SK-MEL-5 (cell line): ENCODE data around the gene H6PD. TPM values are rescaled to one million over a fixed set of nuclear protein-coding genes. Genes with fewer than 3 reads are reported as not detected.

Experiments
- DNase-seq: peaks from one replicate; pipeline ENCODE4 v3.0.0-alpha.2; 2016; ENCODE audit warnings: low read depth, low spot score
- in situ Hi-C: cut with HindIII; loops from 2 replicates; pipeline ENCODE4 v1.10.0; 2016; ENCODE audit warnings: low sequenced_read_pairs, high pct_unique_total_duplicates, low pct_unique_long_range_greater_than_20kb
- total RNA-seq: library from RNA; depleted of rRNA; stranded (reverse); fragments of >200 nt; shearing (Covaris generic); gene quantifications from 2 replicates; pipeline ENCODE4 v1.2.3, GENCODE V29; 2014

The H6PD gene
- total RNA-seq, 1 experiment from 2014 or later = 9.8 TPM

DNA sequence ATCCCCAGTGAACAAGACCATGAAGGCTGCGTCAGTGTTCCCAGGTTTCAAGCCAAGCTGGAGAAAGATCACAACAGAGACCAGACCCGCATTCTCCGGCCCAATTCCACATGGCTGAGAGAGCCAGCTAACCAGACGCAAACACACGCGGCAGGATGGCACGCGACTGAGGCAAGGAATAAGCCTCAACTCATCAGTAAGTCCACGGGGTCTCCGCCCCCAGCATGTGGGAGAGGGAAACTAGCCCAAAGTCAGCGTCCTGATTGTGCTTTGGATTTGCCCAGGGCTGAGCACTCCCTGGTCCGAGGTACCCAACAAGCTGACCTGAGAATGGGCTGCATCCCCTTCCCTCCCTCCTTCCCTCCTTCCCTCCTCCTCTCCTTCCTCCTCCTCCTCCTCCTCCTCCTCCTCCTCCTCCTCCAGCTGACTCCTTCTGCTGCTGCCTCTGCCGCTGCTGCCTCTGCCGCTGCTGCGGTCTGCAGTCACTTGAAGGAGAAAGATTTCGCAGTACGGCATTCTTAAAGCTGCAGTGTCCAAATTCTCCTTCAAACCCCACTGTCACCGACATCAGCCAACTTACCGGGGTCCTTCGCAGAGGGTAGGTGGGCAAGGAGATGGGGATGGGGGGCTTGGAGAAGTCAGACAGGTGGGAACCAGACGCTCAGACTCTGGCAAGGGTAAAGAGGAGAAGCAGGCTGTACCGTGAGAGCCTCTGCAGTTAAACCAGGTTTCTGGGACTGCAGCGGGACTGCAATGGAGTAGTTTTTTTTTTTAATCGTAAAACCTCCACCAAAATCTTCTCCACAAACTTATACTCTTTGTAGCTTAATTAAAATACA lies 33.0 kb upstream of the H6PD start:
- no peak for DNase-seq

DNA sequence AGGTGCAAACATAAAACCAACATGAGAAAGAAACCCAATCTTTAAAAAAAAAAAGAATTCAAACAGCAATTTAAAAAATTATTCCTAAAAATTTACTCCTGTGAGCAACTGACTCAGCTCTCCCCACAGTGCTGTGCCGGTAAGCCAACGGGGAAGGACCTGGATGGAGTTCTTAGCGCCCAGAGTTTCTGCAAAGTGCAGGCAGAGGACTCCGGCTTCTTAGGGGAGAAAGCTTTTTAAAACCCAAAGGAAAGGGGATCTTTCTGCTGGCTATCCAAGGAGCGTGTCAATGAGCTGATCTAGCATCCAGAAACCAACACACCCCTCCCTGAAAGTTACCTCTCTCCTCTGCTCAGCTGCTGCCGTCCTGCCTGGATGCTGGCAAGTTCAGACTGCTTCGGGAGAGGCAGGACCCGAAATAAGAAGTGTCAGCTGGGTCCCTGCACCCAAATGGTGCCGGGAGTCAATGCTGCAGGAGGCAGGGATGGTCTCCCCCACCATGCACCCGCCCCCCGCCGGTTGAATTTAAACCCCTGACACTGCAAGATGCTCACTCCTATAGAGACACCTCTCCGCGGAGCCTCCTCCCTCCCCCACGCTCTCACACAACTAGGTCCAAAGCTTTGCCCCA lies 32.2 kb upstream of the H6PD start:
- in situ Hi-C loops = no loop called here
- no peak for DNase-seq

More for the DNA sequence above, 33.0 kb upstream of the H6PD start:
- in situ Hi-C loops = no loop called here

DNA sequence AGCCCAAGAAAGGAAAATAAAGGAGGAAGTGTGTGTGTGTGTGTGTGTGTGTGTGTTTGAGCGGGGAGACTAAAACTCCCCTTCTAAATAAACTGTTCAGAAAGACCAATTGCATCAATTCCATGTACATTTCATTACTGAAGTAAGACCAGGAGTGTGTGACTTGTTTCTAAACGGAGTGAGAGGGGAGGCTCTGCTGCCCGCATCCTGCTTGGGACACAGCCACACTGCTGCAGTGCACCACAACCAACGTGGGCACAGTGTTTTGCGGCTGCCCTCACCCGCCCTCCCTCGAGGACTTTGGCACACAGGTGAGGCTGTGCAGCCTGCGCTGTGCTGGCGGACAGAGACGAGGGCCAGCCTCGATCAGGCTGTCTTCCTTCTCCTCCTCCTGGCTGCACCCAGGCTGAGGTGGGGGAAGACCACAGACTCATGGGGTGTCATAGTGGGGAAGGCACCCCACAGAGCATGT lies 31.0 kb upstream of the H6PD start:
- in situ Hi-C loops = no loop called here
- no peak for DNase-seq

DNA sequence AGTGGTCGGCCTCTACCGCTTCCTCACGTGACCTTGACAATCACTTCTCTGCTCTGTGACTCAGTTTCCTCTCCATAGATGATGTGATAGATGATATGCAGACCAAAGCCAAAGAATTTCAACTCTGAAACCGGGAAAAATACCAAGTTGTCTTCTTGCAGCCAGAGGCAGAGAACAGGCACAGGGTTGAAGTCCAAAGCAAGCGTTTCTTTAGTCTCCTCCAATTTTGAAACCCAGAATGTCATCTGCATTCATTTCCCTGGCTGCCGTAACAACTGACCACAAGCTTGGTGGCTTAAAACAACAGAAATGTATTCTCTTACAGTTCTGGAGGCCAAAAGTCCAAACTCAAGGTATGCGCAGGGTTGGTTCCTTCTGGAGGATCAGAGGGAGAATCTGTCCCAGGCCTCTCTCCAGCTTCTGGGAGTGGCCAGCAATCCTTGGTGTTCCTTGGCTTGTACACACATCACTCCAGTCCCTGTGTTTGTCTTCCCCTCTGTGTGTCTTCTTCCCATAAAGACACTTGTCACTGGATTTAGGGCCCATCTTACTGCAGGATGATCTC lies 30.3 kb upstream of the H6PD start:
- in situ Hi-C loops = no loop called here
- DNase-seq = no peak

DNA sequence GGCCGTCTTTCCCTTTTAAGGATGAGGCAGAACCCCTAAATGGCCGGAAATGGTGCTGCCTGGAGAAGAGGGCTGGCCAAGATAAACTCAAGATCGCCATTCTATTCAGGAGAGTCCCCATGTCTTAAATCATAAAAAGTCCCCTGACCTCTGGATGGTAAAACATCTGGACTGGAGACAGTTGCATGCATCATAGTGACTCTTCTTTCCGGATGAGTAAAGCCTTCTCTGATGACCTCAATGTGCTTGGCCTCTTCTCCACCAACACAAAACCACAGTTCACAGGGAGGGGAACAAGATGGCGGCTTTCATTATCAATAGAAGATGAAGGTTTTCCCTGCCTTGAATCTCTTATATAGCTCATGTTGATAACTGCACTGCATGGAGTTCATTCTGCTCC lies 27.5 kb upstream of the H6PD start:
- DNase-seq = no peak
- in situ Hi-C loops = no loop called here

DNA sequence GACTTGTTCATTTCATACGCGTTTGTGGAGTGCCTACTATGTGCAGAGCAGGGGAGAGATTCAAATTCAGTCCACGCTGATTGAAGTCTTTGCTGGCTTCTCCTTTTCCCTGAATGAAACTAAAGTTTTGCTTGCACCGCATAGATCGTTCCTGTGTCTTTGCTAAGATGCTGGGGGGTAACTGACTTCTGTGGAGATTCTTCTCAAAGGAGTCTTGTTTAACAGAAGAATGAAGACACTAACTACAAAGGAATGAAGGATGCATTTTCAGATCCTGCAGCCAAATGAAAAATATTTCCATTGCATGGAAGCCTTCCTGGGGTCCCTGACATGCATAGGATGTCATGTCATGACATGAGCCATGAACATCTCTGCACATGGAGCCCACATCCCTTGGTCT lies 26.9 kb upstream of the H6PD start:
- in situ Hi-C loops = no loop called here
- no peak for DNase-seq

DNA sequence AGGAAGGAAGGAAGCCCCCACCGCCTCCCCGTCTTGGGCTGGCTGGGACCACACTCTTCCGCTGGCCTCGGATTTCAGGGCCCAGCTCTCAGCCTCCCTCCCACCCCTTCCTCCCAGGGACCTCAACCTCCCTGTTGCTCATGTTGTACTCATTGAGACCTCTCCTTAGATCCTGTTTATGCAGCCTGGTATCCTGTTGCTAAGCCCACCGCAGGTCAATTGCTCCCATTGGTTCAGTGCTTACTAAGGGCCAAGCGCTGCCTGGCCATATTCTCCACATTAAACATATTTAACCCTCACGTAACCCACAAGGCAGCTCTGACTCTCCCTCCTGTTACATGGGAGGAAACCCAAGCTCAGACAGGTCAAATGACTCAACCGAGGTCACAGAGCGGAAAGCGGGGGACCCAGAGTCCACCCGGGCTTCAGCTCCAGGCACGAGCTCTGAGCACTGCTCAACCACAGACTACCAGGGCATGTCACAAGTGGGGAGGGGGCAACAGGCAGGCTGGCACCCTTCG lies 23.2 kb upstream of the H6PD start:
- DNase-seq = no peak
- in situ Hi-C loops = no loop called here

DNA sequence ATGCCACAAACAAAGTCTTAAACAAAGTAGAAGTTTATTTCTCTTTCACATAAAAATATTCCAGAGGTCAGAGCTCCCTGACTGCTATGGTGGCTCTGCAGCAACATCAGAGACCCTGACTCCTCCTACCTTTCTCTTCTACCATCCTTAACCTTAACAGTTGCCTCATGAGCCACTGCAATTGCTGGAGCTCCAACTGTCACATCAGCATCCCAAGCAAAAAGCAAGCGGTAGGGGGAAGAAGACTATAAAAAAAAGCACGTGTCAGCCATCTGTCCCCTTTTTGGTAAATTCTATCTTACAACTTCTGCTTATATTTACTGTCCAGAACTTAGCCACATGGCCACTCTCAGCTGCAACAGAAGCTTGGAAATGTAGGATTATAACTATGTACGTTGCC lies 21.8 kb upstream of the H6PD start:
- in situ Hi-C loops = no loop called here
- DNase-seq = no peak

DNA sequence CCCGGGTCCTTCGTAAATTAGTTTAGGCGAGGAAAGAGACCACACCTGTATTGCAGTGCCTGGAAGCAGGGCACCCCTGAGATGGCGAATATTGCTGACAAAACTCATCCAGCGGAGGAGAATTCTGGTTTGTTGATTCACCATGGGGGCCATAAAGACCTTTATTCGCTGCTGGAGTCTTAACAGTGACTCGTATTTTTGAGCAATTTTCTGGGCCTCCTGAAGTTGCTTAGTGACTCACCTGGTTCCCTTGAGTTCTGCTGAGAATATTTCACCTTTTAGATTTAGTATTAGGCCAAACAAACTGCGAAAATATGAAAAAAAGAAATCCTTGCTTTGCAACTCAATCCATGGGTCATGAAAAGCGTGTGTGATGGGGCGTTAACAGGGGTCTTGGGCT lies 20.6 kb upstream of the H6PD start:
- in situ Hi-C loops = no loop called here
- no peak for DNase-seq

DNA sequence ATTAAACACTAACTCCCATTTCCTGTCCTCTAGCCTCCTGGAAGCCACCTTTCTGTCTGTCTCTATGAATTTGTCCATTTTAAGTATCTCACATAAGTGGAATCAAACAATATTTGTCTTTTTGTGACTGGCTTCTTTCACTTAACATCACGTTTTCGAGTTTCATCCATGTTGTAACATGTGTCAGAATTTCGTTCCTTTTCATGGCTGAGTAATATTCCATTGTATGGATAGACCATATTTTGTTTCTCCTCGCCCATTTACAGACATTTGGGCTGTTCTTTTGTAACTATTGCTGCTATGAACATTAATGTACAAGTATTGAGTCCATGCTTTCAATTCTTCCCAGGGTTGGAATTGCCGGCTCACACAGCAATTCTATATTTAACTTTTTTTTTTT lies 15.7 kb upstream of the H6PD start:
- no peak for DNase-seq
- in situ Hi-C loops = no loop called here

DNA sequence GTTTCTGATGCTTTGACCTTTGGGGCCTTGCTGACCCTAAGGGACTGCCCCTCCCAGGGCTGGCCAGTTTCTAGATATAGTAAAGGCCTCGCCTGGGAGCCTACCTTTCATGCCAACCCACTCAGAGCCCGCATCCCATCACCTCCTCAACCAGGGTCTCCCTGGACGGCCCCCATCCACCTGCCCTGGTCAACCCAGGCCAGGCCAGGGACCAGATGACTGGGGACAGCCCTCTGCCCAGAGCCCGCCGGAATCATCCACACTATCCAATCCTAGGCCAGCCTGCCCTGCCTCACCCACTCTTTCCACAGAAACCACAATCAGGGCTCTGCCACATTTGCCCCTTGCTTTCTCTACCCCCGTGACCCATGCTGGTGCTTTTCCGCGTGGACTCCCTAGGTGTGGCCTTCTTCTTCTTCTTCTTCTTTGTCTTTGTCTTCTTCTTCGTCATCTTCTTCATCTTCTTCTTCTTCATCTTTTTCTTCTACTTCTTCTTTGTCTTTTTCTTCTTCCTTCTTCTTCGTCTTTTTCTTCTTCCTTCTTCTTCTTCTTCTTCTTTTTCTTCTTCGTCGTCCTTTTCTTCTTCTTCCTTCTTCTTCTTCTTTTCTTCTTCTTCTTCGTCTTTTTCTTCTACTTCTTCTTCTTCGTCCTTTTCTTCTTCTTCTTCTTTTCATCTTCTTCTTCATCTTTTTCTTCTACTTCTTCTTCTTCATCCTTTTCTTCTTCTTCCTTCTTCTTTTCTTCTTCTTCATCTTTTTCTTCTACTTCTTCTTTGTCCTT lies 11.5 kb upstream of the H6PD start:
- DNase-seq = no peak
- in situ Hi-C loops = no loop called here

DNA sequence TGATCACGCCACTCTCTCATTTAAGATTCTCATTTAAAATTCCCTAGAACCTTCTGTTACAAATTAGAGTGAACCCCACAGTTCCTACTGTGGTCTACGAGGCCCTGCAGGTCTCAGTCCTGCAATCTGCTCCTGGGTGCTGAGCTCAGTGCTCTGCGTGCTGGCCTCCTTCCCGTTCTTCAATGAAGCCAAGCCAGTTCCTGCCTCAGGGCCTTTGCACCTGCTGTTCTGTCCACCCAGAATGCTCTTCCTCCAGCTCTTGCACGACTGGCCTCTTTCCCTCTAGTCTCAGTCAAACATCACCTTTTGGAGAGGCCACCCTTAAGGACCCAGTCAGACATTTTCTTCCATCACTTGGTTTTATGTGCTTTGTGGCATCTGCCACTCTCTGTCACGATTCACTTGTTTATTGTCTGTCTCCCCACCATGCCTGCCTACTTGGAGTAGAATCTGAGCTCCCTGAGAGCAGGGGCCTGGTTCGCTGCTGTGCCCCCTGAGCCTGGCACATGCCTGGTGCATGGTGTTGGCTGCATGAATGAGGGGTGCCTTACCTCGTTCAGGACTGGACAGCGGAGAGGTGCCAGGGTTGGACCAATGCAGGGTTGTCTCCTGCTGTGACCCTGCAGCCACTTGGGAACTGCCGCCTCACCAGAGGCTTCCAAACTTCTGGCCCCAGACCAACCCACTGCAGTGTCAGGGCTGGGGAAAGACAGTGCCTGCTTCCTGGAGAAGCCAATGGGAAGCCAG lies 9.7 kb upstream of the H6PD start:
- in situ Hi-C loops = no loop called here
- no peak for DNase-seq

DNA sequence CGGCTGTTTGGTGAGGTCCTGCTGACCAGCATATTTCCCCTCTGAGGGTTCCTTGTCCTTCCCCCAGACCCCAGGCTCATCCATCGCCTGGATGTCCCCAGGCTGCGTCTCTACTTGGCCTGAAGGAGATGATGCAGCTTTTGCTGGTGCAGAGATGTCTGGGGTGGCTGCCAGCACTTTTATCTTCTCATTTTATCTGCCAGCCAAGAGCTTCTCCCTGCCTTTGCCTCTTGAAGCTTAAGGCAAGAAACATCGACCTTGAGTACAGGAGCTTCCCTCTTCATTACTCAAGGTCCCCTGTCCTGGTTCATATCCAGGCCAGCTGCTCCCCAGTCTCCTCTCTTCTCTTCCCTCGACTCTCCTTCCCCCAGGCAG lies 9.2 kb upstream of the H6PD start:
- in situ Hi-C loops = no loop called here
- no peak for DNase-seq

DNA sequence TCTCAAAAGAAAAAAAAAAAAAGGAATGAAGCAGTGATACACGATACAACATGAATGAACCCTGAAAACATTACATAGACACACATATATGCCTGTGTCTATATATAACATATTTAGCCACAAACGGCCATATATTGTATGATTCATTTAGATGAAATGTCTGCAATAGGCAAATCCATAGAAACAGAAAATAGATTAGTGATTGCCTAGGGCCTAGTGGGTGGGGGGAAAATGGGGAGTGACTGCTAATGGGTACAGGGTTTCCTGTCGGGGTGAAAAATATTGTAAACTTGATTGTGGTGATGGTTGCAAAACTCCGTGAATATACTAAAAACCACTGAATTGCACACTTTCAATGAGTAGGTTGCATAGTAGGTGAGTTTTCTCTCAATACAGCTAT lies 6.0 kb upstream of the H6PD start:
- no peak for DNase-seq
- in situ Hi-C loops = no loop called here

DNA sequence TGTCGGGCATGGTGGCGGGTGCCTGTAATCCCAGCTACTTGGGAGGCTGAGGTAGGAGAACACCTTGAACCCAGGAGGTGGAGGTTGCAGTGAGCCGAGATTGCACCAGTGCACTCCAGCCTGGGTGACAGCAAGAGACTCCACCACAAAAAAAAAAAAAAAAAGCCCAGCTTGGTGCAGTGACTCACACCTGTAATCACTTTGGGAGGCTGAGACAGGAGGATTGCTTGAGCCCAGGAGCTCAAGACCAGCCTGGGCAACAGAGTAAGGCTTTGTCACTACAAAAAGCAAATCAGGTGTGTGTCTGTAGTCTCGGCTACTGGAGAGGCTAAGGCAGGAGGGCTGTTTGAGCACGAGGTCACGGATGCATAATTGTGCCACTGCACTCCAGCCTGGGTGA lies 5.0 kb upstream of the H6PD start:
- in situ Hi-C loops = no loop called here
- DNase-seq = no peak

DNA sequence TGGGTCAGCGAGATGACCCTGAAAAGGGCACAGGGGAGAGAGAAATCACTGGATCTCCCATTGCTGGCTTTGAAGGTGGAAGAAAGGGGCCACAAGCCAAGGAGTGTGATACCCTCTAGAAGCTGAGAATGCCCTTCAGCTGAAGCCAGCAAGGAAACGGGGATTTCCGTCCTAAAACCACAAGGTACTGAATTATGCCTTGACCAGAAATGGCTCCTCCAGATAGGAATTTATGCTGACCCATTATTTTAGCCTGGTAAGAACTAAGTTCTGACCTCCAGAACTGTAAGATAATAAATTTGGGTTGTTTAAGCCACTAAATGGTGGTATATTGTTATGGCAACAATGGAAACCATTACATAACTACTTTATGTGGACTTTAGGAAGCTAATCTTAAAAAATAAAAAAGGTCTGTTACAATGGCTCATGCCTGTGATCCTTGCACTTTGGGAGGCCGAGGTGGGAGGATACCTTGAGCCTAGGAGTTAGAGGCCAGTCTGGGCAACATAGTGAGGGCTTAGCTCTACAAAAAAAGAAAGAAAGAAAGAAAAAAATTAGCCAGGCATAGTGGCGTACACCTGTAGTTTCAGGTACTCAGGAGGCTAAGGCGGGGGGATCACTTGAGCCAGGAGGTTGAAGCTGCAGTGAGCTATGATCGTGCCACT lies 3.6 kb upstream of the H6PD start:
- in situ Hi-C loops = no loop called here
- DNase-seq = no peak
